ENCODE data around the gene GJA9.

- TF ChIP-seq POLR2AphosphoS5 (IDR thresholded peaks at IDR 0.05), result no peak
- TF ChIP-seq POLR2A (IDR thresholded peaks at IDR 0.05), result no peak
- TF ChIP-seq CTCF (IDR thresholded peaks at IDR 0.05), result no peak
Observed at GRCh38 chr1:38888423-38889333, 7.3 kb upstream of the GJA9 start.
